Measurements from ENCODE around the gene NR2F1.

Gene NR2F1

DNA sequence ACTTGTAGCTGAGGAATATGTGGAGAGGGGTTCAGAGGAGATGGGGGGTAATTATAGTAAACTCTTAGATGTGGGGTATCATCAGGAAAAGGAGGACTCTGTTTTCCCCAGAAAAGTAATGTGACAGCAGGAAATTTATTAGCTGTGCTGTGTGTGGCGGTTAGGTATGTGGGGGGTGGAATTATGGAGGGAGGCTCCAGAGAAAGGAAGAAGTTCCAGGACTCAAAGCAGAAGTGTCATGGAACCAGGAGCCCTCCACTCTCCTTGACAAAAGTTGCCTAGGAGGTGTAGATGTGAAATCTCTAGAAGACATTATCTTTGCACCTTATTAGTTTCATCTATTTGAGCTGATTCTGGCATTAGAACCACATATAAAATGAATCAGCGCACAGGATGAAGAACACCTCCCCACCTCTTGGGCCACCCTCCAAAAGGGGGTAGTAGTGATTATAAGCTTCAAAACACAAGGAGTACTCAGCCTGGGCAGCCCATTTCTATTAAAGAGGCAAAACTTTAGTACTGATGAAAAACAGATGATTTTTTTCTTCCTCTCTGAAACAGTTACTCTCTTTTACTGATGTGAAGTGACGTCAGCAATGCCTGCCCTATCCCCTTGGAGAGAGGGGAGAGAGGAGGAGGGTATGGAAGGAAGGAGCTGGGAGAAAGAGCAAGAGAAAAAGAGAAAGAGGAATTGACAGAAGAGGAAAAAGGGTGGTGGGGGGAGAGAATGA lies 18.2 kb downstream of the NR2F1 start:
- DNase-seq: no peak
- ATAC-seq (replicated peaks): no peak
- H3K27me3 Mint-ChIP-seq: peaks cover 28 to 34% of the 10 kb centered on the region in 2 donors
- peaks cover 4 to 19% of the 10 kb centered on the region in 2 donors for H3K4me1 Mint-ChIP-seq
- peak overlapping the region; percentile 56 for H3K27ac Mint-ChIP-seq
- peaks cover 0 to 5% of the 10 kb centered on the region in 2 donors for H3K9me3 Mint-ChIP-seq
- peaks cover 2 to 11% of the 10 kb centered on the region in 2 donors for H3K36me3 Mint-ChIP-seq
- no peak overlapping the region for H3K4me3 Mint-ChIP-seq

DNA sequence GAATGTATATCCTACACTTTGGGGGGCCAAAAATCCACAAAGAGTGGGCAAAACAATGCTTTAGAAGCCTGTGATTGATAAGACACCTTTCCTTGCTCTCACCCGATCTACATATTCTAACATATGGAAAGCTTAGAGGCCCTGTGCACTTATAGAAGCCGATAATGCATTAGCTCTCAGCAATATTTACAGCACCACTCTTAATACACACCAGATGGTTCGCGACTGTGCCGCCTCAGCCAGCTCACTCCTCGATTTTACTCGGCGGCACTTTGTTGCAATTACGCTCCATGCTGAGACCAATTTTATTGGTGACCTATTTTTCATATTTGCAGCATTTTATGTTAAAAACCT lies 18.8 kb downstream of the NR2F1 start:
- Mint-ChIP-seq H3K9me3 (peaks cover 0 to 3% of the 10 kb centered on the region in 2 donors), H3K27me3 (peaks cover 33 to 34% of the 10 kb centered on the region in 2 donors), H3K4me1 (peaks cover 4 to 15% of the 10 kb centered on the region in 2 donors), H3K27ac (peak overlapping the region; percentile 67), H3K4me3 (no peak overlapping the region), H3K36me3 (peaks cover 2 to 8% of the 10 kb centered on the region in 2 donors)
- DNase-seq: no peak
- no peak for ATAC-seq (replicated peaks)

DNA sequence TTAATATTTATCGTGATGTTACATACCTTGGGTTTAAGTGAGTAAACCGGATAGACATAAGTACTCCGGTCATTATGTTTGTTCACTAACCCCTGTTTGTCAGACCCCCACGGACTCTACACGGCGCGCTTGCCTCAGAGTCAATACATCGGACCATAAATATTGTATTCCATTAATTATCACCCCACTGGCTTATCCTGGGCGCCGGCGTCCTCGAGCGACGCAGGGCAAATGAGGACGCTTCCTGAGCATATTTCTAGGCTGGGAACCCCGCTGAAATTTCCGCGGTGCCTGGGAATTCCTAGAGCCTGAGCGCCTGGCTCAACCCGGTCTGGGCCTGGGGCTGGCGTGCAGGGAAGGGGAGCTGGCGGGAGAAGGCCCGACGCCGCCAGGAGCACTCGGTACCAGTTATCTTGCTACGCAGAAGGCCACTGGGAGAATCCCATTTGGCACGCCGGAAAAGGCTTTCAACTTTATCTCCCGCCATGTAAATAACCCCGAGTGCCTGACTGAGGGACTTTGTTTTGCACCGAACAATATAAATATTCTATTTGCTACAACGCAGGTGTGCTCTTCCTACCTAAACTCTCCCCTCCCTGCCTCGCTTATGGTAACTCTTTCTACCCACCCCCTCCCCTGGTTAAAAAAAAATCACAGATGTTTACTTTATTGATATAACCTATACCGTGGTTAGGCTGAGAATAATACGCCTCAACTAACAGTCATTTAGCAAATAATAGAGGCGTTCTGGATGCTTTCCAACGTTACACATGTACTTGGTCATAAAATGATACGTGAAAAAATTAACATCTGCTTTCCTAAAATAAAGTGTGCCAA lies 19.4 kb downstream of the NR2F1 start:
- H3K27ac Mint-ChIP-seq: peak overlapping the region; percentile 67
- H3K27me3 Mint-ChIP-seq: peaks cover 29 to 38% of the 10 kb centered on the region in 2 donors
- no peak overlapping the region for H3K4me3 Mint-ChIP-seq
- H3K9me3 Mint-ChIP-seq: peaks cover 0 to 3% of the 10 kb centered on the region in 2 donors
- ATAC-seq (replicated peaks) (no peak), DNase-seq (no peak)
- H3K4me1 Mint-ChIP-seq: peaks cover 5 to 17% of the 10 kb centered on the region in 2 donors
- peaks cover 2 to 8% of the 10 kb centered on the region in 2 donors for H3K36me3 Mint-ChIP-seq

DNA sequence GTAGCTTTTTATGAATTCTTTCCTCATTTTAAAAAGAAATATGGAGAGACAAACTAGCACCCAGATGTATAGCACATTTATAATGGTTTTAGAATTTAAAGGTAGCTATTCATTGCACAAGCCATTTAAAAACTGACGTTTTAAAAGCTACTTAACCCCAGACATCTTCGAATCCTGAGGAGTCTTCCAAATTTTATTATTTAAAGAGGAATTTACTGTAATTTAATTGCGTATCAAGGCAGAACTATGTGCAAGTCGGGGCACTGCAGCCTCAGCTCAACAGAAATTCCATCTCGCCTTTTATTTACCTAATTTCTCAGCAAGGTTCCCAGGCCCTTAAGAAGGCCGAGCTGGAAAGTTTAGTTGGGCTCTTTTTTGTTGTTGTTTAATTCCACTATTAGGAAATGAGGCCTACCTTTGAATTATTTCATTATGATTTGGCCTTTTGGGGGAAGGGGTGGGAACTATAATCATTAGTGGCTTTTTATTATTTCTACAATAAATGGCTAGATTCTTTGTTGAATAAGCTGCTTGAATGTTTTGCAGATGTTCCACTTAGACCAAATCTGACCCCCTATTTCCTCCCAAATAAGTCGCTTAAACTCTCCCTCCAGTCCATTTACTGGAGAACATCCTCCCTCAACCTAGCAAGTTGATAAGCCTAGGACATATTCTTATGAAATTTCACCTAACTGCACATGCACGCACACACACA lies 20.2 kb downstream of the NR2F1 start:
- DNase-seq: no peak
- peak overlapping the region in 1 of 2 donors; percentile 36 for H3K4me3 Mint-ChIP-seq
- peaks cover 2 to 8% of the 10 kb centered on the region in 2 donors for H3K36me3 Mint-ChIP-seq
- peaks cover 10 to 23% of the 10 kb centered on the region in 2 donors for H3K4me1 Mint-ChIP-seq
- H3K27me3 Mint-ChIP-seq: peaks cover 36 to 41% of the 10 kb centered on the region in 2 donors
- peaks cover 0 to 3% of the 10 kb centered on the region in 2 donors for H3K9me3 Mint-ChIP-seq
- ATAC-seq (replicated peaks): no peak
- peak overlapping the region; percentile 45 for H3K27ac Mint-ChIP-seq

DNA sequence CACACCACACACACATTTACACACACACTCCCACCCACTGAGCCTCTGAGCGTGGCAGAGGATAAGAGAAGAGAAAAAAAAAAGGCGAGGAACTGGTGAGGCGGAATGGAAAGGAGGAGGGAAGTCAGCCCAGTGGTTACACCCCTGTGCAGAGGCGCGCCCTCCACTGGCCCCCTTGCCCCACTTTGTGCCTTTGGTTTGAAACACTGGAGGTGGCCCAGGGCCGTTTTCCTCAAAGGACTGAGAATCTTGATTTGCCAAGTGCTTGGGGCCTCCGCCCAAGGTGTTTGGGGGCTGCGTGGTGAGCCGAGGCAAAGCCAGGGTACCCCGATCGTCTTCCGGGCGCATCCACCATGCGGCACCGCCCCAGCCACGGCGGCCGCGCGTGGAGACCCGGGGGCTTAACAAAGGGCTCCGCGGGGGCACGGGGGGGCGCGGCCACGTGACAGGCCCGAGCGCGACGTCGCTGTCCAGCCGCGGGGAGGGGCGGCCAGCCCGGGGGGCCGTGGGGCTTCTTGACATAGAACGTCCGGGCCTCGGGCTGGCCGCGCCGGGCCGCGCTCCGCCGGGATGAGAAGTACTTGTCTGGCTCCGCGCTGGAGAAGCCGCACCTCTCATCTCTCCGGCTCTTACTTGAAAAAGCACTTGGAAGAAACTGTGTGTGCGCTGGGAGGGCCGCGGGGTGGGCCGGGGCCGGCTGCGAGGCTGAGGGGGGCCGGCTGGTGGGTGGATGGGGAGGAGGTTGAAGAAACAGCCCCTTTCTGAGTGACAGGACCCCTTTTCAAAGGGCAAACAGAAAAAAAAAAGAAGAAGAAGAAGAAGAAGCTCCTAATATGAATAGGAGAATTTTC lies 21.0 kb downstream of the NR2F1 start:
- H3K4me1 Mint-ChIP-seq: peaks cover 10 to 23% of the 10 kb centered on the region in 2 donors
- H3K36me3 Mint-ChIP-seq: peaks cover 2 to 8% of the 10 kb centered on the region in 2 donors
- H3K4me3 Mint-ChIP-seq: peak overlapping the region in 1 of 2 donors; percentile 36
- H3K27ac Mint-ChIP-seq: peak overlapping the region; percentile 45
- peaks cover 0 to 3% of the 10 kb centered on the region in 2 donors for H3K9me3 Mint-ChIP-seq
- peaks cover 36 to 45% of the 10 kb centered on the region in 2 donors for H3K27me3 Mint-ChIP-seq
- ATAC-seq (replicated peaks) (no peak), DNase-seq (no peak)

DNA sequence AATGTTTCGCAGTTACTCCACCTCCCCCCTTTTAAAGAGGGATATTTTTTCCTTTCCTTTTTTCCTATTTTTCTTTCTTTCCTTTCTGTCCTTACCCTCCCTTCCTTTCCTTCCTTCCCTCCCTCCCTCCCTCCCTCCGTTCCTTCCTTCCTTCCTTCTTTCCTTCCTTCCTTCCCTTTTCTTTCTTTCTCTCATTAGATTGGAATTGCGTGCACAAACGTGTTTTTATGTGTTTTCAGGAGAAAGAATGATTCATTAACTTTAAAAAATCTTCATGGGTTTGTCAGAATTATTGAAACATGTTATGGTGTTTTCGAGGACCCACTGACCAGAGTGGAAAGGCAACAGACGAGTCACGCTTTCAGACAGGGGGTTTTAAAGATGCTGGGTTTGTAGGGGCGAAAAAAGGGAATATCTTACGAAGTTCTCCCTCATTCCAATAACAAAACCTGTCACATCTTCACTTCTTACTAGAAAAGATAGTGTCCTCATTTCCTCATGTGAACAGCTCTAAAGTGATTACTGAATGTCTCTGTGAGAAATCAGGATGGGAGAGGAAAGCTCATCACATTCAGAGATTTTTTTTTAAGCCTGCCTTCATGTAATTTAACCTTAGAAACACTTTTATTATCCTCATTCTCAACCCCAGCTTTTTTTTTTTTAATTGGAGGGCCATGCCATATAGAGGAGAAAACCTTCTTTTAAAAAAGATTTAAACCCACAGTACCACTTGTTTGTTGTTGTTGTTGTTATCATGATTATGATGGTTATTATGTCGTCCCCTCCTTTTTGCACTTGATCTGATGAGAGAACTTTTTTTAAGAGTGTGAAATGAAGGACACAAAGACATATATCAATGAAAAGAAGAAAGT lies 21.9 kb downstream of the NR2F1 start:
- Mint-ChIP-seq H3K36me3 (peaks cover 2 to 8% of the 10 kb centered on the region in 2 donors), H3K9me3 (peaks cover 0 to 3% of the 10 kb centered on the region in 2 donors), H3K27ac (no peak overlapping the region), H3K27me3 (peaks cover 40 to 54% of the 10 kb centered on the region in 2 donors), H3K4me1 (peaks cover 10 to 23% of the 10 kb centered on the region in 2 donors), H3K4me3 (no peak overlapping the region)
- DNase-seq: no peak
- ATAC-seq (replicated peaks): no peak

DNA sequence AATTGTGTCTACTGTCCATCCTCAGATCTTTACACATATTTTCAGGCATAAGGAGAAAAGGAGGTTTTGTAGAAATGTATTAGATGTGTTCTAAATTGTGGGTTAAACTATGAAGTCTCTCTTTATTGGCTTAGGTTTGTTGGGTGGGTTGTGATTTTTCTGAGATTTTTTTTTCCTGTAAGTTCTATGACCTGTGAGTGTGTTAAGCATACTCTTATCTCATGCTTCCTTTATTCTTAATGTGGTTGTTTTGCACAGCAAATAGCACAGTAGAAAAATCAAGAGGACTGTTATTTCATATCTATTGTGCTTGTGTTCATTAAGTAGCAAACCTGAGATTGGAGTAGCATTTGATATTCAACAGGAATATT lies 23.3 kb downstream of the NR2F1 start:
- H3K27ac Mint-ChIP-seq: no peak overlapping the region
- H3K4me1 Mint-ChIP-seq: peaks cover 12 to 23% of the 10 kb centered on the region in 2 donors
- peaks cover 0 to 3% of the 10 kb centered on the region in 2 donors for H3K9me3 Mint-ChIP-seq
- DNase-seq: no peak
- ATAC-seq (replicated peaks): no peak
- H3K4me3 Mint-ChIP-seq: no peak overlapping the region
- H3K27me3 Mint-ChIP-seq: peaks cover 50 to 67% of the 10 kb centered on the region in 2 donors
- peaks cover 2 to 12% of the 10 kb centered on the region in 2 donors for H3K36me3 Mint-ChIP-seq

DNA sequence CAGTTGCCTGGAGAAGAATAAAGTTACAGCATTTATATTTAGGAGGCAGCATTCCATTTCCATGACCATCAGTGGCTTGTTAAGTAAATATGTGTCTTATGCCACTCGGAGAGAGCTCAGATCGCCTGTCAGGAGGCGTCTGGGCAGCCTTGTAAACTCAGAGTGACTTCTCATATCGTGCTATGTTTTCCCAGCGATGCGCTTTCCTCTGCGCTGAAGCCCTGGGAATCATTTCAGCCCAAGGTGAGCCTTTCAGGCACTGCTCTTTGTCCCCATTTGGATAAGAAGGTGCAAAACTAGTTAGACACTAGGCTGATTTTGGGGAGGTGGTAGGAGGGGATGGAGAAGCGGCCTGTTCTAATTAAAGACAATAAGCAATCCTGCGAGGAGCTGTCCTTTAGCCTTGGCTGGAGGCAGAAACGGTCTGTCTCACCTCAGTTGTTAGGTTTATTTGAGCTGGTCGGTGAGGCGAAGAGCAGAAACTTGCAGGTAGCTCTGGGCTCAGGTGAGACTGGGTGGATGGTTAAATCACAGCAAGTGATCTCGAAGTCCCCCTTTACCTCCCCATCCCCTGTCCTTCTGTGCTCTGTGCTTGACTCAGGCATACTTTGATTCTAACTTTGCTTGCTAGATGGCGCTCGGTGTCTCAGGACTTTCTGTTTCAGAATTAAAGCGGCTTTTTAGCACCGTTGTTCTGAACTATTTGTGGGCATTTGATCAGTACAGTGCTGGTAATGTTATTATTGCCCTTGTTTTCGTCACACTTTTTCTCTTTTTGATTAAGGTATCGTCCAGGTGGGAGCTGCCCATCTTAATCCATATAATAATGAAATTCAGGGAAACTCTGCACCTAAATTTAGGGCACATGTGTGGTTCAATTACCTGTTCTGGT lies 24.6 kb downstream of the NR2F1 start:
- Mint-ChIP-seq H3K9me3 (peaks cover 0 to 3% of the 10 kb centered on the region in 2 donors), H3K27ac (peak overlapping the region; percentile 14), H3K4me1 (peaks cover 17 to 36% of the 10 kb centered on the region in 2 donors), H3K27me3 (peaks cover 63 to 80% of the 10 kb centered on the region in 2 donors), H3K4me3 (peak overlapping the region; percentile 21 to 51), H3K36me3 (peaks cover 2 to 12% of the 10 kb centered on the region in 2 donors)
- DNase-seq (no peak), ATAC-seq (replicated peaks) (peak; percentile 75 to 76)

DNA sequence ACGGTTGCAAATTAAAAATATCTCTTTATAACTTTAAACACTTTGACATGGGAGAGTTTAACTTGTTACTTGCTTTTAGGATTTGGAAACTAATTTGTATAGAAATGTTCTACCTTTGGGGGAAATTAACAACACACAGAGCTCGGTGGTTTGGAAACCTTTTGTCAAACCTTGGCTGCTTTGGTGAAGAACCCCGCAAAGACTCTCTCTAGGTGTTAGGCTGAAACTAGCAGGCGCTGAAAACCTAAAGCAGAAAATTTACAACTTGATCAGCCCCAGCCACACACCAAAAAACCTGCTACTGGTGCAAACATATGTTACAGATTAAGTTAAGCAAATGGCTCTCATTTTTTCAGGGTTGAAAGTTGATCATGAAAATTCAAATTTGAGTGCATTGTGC lies 25.8 kb downstream of the NR2F1 start:
- Mint-ChIP-seq H3K36me3 (peaks cover 0 to 8% of the 10 kb centered on the region in 2 donors), H3K9me3 (no peaks in the 10 kb centered on the region), H3K4me3 (no peak overlapping the region), H3K27me3 (peaks cover 68 to 85% of the 10 kb centered on the region in 2 donors), H3K27ac (no peak overlapping the region), H3K4me1 (peaks cover 14 to 34% of the 10 kb centered on the region in 2 donors)
- DNase-seq (no peak), ATAC-seq (replicated peaks) (no peak)

DNA sequence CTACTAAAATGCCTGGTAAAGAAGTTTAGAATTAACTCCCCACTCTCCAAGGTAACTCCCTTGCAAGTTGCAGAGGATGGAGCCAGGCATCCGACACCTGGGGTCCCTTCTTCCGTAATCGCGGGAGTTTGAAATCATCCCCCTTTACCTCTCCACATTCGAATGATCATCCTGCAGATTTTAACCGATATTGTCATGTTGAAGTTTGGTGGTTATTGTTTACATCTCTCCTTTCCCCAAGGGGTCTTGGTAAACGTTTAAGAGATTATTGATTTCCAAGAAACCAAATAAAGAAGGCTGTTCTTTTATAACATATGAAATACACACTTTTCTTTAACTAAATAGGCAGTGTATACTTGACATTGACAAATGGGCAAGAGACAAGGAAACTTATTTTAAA lies 26.7 kb downstream of the NR2F1 start:
- peaks cover 72 to 85% of the 10 kb centered on the region in 2 donors for H3K27me3 Mint-ChIP-seq
- peaks cover 14 to 25% of the 10 kb centered on the region in 2 donors for H3K4me1 Mint-ChIP-seq
- no peak overlapping the region for H3K27ac Mint-ChIP-seq
- DNase-seq (no peak), ATAC-seq (replicated peaks) (no peak)
- H3K4me3 Mint-ChIP-seq: no peak overlapping the region
- no peaks in the 10 kb centered on the region for H3K9me3 Mint-ChIP-seq
- H3K36me3 Mint-ChIP-seq: peaks cover 0 to 5% of the 10 kb centered on the region in 2 donors

DNA sequence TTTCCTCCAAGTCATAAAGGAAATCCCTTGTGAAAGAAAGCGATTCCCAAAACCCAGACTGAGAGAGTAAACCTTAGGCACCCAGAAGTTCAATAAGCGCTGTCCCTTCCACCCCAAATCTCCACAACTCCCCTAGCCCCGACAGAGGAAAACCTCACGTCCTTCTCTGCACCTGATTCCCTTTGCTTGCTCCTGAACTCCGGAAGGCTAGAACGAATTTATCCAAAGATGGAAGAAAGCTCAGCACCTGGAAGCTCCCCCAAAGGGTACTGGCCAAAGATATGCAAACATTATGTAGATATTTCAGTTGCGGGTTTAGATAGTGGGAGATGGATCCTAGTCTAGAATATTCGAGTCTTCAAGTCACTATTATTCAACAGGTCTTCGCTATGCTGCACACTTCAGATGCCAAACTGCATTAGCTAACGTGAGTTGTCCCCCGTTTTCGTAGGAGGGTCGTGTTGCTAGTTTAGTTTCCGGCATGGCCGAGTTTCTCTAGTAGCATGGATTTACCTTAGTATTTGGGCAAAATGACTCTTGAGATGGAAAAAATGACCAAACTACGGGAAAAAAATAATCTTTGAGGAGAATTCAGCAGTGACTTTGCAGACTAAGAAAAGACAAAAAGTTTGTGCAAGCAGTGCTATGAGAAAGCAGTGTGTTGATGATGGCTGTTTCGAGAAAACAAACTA lies 27.7 kb downstream of the NR2F1 start:
- H3K36me3 Mint-ChIP-seq: peaks cover 0 to 4% of the 10 kb centered on the region in 2 donors
- ATAC-seq (replicated peaks) (no peak), DNase-seq (no peak)
- H3K4me1 Mint-ChIP-seq: peaks cover 14 to 23% of the 10 kb centered on the region in 2 donors
- peaks cover 63 to 76% of the 10 kb centered on the region in 2 donors for H3K27me3 Mint-ChIP-seq
- peak overlapping the region; percentile 71 for H3K27ac Mint-ChIP-seq
- no peak overlapping the region for H3K4me3 Mint-ChIP-seq
- H3K9me3 Mint-ChIP-seq: no peaks in the 10 kb centered on the region
